Regular cardiac myocyte (primary cell): ENCODE measurements around the gene LY6G6F. TPM values are rescaled to one million over a fixed set of nuclear protein-coding genes. Genes with fewer than 3 reads are reported as not detected.

Experiments
- total RNA-seq: library from RNA; depleted of rRNA; stranded (reverse); fragments of >200 nt; gene quantifications from 2 replicates; pipeline ENCODE4 v1.2.3, GENCODE V29; 2014

LY6G6F gene
- total RNA-seq, 1 donor from 2014 or later, result not detected

Other genes starting within 250 kb of the LY6G6F start
- gene MICB, start 208.7 kb upstream of the LY6G6F start, total RNA-seq, result 9.0 and 20.7 TPM in 2 replicates
- not detected in 2 replicates for gene MCCD1, start 177.9 kb upstream of the LY6G6F start, total RNA-seq
- 156 and 555 TPM in 2 replicates for gene DDX39B, start 164.9 kb upstream of the LY6G6F start, total RNA-seq
- gene ATP6V1G2, start 160.3 kb upstream of the LY6G6F start, total RNA-seq, result 1.2 and 5.1 TPM in 2 replicates
- gene NFKBIL1, start 159.3 kb upstream of the LY6G6F start, total RNA-seq, result 19.7 and 32.7 TPM in 2 replicates
- gene LTA, start 134.6 kb upstream of the LY6G6F start, total RNA-seq, result not detected in 2 replicates
- not detected in 2 replicates for gene TNF, start 131.3 kb upstream of the LY6G6F start, total RNA-seq
- 0.28 TPM in 1 of 2 replicates, not detected in the other for gene LTB, start 124.4 kb upstream of the LY6G6F start, total RNA-seq
- gene LST1, start 120.6 kb upstream of the LY6G6F start, total RNA-seq, result not detected in 2 replicates
- gene NCR3, start 113.9 kb upstream of the LY6G6F start, total RNA-seq, result not detected in 2 replicates
- not detected in 2 replicates for gene AIF1, start 91.6 kb upstream of the LY6G6F start, total RNA-seq
- gene PRRC2A, start 86.2 kb upstream of the LY6G6F start, total RNA-seq, result 19.7 and 31.1 TPM in 2 replicates
- gene BAG6, start 54.2 kb upstream of the LY6G6F start, total RNA-seq, result 90.5 and 111 TPM in 2 replicates
- 0.28 and 1.2 TPM in 2 replicates for gene APOM, start 51.0 kb upstream of the LY6G6F start, total RNA-seq
- 21.9 and 23.4 TPM in 2 replicates for gene C6orf47, start 46.1 kb upstream of the LY6G6F start, total RNA-seq
- 14.1 and 22.2 TPM in 2 replicates for gene GPANK1, start 41.9 kb upstream of the LY6G6F start, total RNA-seq
- 93.0 and 140 TPM in 2 replicates for gene CSNK2B, start 40.8 kb upstream of the LY6G6F start, total RNA-seq
- gene LY6G5B, start 36.9 kb upstream of the LY6G6F start, total RNA-seq, result 2.0 and 2.3 TPM in 2 replicates
- gene LY6G5C, start 25.8 kb upstream of the LY6G6F start, total RNA-seq, result 0.38 and 1.7 TPM in 2 replicates
- 47.1 and 56.7 TPM in 2 replicates for gene ABHD16A, start 3.5 kb upstream of the LY6G6F start, total RNA-seq
- not detected in 2 replicates for gene LY6G6D, start 8.5 kb downstream of the LY6G6F start, total RNA-seq
- under 0.01 TPM in 1 of 2 replicates, not detected in the other for gene LY6G6C, start 14.9 kb downstream of the LY6G6F start, total RNA-seq
- gene MPIG6B, start 16.5 kb downstream of the LY6G6F start, total RNA-seq, result 0.28 TPM in 1 of 2 replicates, not detected in the other
- 58.1 and 70.5 TPM in 2 replicates for gene DDAH2, start 22.4 kb downstream of the LY6G6F start, total RNA-seq
- gene CLIC1, start 29.7 kb downstream of the LY6G6F start, total RNA-seq, result 711 and 1,283 TPM in 2 replicates
- 4.4 and 5.4 TPM in 2 replicates for gene MSH5, start 33.1 kb downstream of the LY6G6F start, total RNA-seq
- gene SAPCD1, start 55.8 kb downstream of the LY6G6F start, total RNA-seq, result 0.19 and 0.85 TPM in 2 replicates
- gene VWA7, start 70.5 kb downstream of the LY6G6F start, total RNA-seq, result under 0.01 TPM in 1 of 2 replicates, not detected in the other
- gene VARS1, start 88.9 kb downstream of the LY6G6F start, total RNA-seq, result 32.4 and 91.3 TPM in 2 replicates
- gene LSM2, start 100.1 kb downstream of the LY6G6F start, total RNA-seq, result 18.0 and 46.2 TPM in 2 replicates
- 1.3 and 2.8 TPM in 2 replicates for gene HSPA1L, start 108.4 kb downstream of the LY6G6F start, total RNA-seq
- gene HSPA1A, start 108.7 kb downstream of the LY6G6F start, total RNA-seq, result 87.9 and 192 TPM in 2 replicates
- 119 and 235 TPM in 2 replicates for gene HSPA1B, start 120.9 kb downstream of the LY6G6F start, total RNA-seq
- 51.4 and 93.9 TPM in 2 replicates for gene NEU1, start 156.0 kb downstream of the LY6G6F start, total RNA-seq
- not detected in 2 replicates for gene SLC44A4, start 172.1 kb downstream of the LY6G6F start, total RNA-seq
- gene EHMT2, start 190.8 kb downstream of the LY6G6F start, total RNA-seq, result 50.2 and 55.2 TPM in 2 replicates
- 4.2 and 4.6 TPM in 2 replicates for gene ZBTB12, start 195.2 kb downstream of the LY6G6F start, total RNA-seq
- gene C2, start 220.9 kb downstream of the LY6G6F start, total RNA-seq, result 0.38 and 6.8 TPM in 2 replicates
- 5.8 and 65.1 TPM in 2 replicates for gene CFB, start 239.2 kb downstream of the LY6G6F start, total RNA-seq